Skeletal muscle satellite cell (primary cell): Measurements from ENCODE around the gene DPP6.

Source experiments
- H3K27me3 ChIP-seq: 2 replicates; pipeline ENCODE4 v1.7.0; 2013; ENCODE audit warnings: low read length; ENCODE audit not compliant: control insufficient read depth, insufficient read depth
- H3K36me3 ChIP-seq: 2 replicates; pipeline ENCODE4 v1.7.0; 2013; ENCODE audit warnings: mild to moderate bottlenecking, control low read depth, low read length; ENCODE audit not compliant: insufficient read depth
- H3K4me1 ChIP-seq: 2 replicates; pipeline ENCODE4 v1.7.0; 2013; ENCODE audit warnings: low read length; ENCODE audit not compliant: control insufficient read depth, insufficient read depth
- H3K4me2 ChIP-seq: 2 replicates; pipeline ENCODE4 v1.7.0; 2013; ENCODE audit warnings: mild to moderate bottlenecking, low read length
- H3K4me3 ChIP-seq: 2 replicates; pipeline ENCODE4 v1.7.0; 2013; ENCODE audit warnings: low read length
- H3K9ac ChIP-seq: 2 replicates; pipeline ENCODE4 v1.7.0; 2013; ENCODE audit warnings: mild to moderate bottlenecking, low read depth, low read length, moderate library complexity
- H3K9me3 ChIP-seq: replicated peaks from 2 replicates; pipeline ENCODE4 v1.7.0; 2013; ENCODE audit warnings: mild to moderate bottlenecking, control low read depth, low read length

DPP6 gene

GRCh38 chr7:154864523-154864891 lies 812.3 kb downstream of the DPP6 start:
- Histone ChIP-seq H3K4me3 (no peak overlapping the region), H3K4me1 (no peaks in the 10 kb centered on the region), H3K27me3 (no peaks in the 10 kb centered on the region), H3K36me3 (no peaks in the 10 kb centered on the region), H3K9me3 (peaks cover 8% of the 10 kb centered on the region), H3K4me2 (no peak overlapping the region), H3K9ac (no peak overlapping the region)

GRCh38 chr7:154865984-154866685 lies 813.9 kb downstream of the DPP6 start:
- Histone ChIP-seq H3K4me3 (no peak overlapping the region), H3K27me3 (no peaks in the 10 kb centered on the region)

GRCh38 chr7:154867068-154867467 lies 814.9 kb downstream of the DPP6 start:
- peaks cover 3% of the 10 kb centered on the region for H3K9me3 ChIP-seq
- no peak overlapping the region for H3K4me2 ChIP-seq
- H3K9ac ChIP-seq = no peak overlapping the region
- no peaks in the 10 kb centered on the region for H3K4me1 ChIP-seq
- H3K36me3 ChIP-seq = no peaks in the 10 kb centered on the region
- no peak overlapping the region for H3K4me3 ChIP-seq
- no peaks in the 10 kb centered on the region for H3K27me3 ChIP-seq

More at GRCh38 chr7:154865984-154866685, 813.9 kb downstream of the DPP6 start:
- H3K4me1 ChIP-seq = no peaks in the 10 kb centered on the region
- no peak overlapping the region for H3K4me2 ChIP-seq
- H3K9ac ChIP-seq = no peak overlapping the region
- no peaks in the 10 kb centered on the region for H3K36me3 ChIP-seq
- peaks cover 8% of the 10 kb centered on the region for H3K9me3 ChIP-seq

GRCh38 chr7:154868921-154869320 lies 816.7 kb downstream of the DPP6 start:
- Histone ChIP-seq H3K4me1 (no peaks in the 10 kb centered on the region), H3K36me3 (no peaks in the 10 kb centered on the region), H3K4me3 (no peak overlapping the region), H3K9ac (no peak overlapping the region), H3K9me3 (no peaks in the 10 kb centered on the region), H3K4me2 (no peak overlapping the region), H3K27me3 (no peaks in the 10 kb centered on the region)

GRCh38 chr7:154869436-154869835 lies 817.2 kb downstream of the DPP6 start:
- Histone ChIP-seq H3K4me2 (no peak overlapping the region), H3K4me3 (no peak overlapping the region), H3K4me1 (no peaks in the 10 kb centered on the region), H3K9me3 (no peaks in the 10 kb centered on the region), H3K36me3 (no peaks in the 10 kb centered on the region), H3K9ac (no peak overlapping the region), H3K27me3 (no peaks in the 10 kb centered on the region)

GRCh38 chr7:154871507-154871906 lies 819.3 kb downstream of the DPP6 start:
- H3K27me3 ChIP-seq = no peaks in the 10 kb centered on the region
- H3K4me2 ChIP-seq = no peak overlapping the region
- H3K9ac ChIP-seq = no peak overlapping the region
- no peak overlapping the region for H3K4me3 ChIP-seq
- peaks cover 4% of the 10 kb centered on the region for H3K9me3 ChIP-seq
- H3K36me3 ChIP-seq = no peaks in the 10 kb centered on the region
- no peaks in the 10 kb centered on the region for H3K4me1 ChIP-seq

- Histone ChIP-seq H3K9me3 (peaks cover 7% of the 10 kb centered on the region), H3K4me2 (no peak overlapping the region), H3K27me3 (no peaks in the 10 kb centered on the region), H3K4me3 (no peak overlapping the region), H3K36me3 (no peaks in the 10 kb centered on the region), H3K4me1 (no peaks in the 10 kb centered on the region), H3K9ac (no peak overlapping the region)
These were observed 819.9 kb downstream of the DPP6 start for GRCh38 chr7:154871928-154872750.

GRCh38 chr7:154872811-154873499 lies 820.8 kb downstream of the DPP6 start:
- Histone ChIP-seq H3K4me3 (no peak overlapping the region), H3K36me3 (no peaks in the 10 kb centered on the region), H3K4me2 (no peak overlapping the region), H3K9ac (no peak overlapping the region), H3K27me3 (no peaks in the 10 kb centered on the region), H3K9me3 (peaks cover 7% of the 10 kb centered on the region), H3K4me1 (no peaks in the 10 kb centered on the region)

GRCh38 chr7:154873500-154874121 lies 821.4 kb downstream of the DPP6 start:
- peaks cover 7% of the 10 kb centered on the region for H3K9me3 ChIP-seq
- H3K9ac ChIP-seq = no peak overlapping the region
- H3K36me3 ChIP-seq = no peaks in the 10 kb centered on the region
- H3K4me3 ChIP-seq = no peak overlapping the region
- H3K27me3 ChIP-seq = no peaks in the 10 kb centered on the region
- H3K4me2 ChIP-seq = no peak overlapping the region
- H3K4me1 ChIP-seq = no peaks in the 10 kb centered on the region

GRCh38 chr7:154874409-154875113 lies 822.4 kb downstream of the DPP6 start:
- Histone ChIP-seq H3K9me3 (peaks cover 7% of the 10 kb centered on the region), H3K4me2 (no peak overlapping the region), H3K4me3 (no peak overlapping the region), H3K36me3 (no peaks in the 10 kb centered on the region), H3K9ac (no peak overlapping the region), H3K4me1 (no peaks in the 10 kb centered on the region), H3K27me3 (no peaks in the 10 kb centered on the region)

- Histone ChIP-seq H3K4me2 (no peak overlapping the region), H3K27me3 (no peaks in the 10 kb centered on the region), H3K36me3 (no peaks in the 10 kb centered on the region), H3K9ac (no peak overlapping the region), H3K4me3 (no peak overlapping the region), H3K9me3 (peaks cover 7% of the 10 kb centered on the region), H3K4me1 (no peaks in the 10 kb centered on the region)
These were observed 823.1 kb downstream of the DPP6 start for GRCh38 chr7:154875297-154875696.
